Superior temporal gyrus (tissue), 1 donor: Measurements from ENCODE around the gene RBBP8NL.

ENCODE experiments used
- DNase-seq: peaks from one replicate; pipeline ENCODE4 v3.0.0-alpha.2; 2016; ENCODE audit errors: extremely low spot score

Gene RBBP8NL

GRCh38 chr20:62392621-62393334 is 34.6 kb downstream of the RBBP8NL start:
- DNase-seq = no peak

- no peak for DNase-seq
Measured at GRCh38 chr20:62392077-62392418, 35.3 kb downstream of the RBBP8NL start.

- no peak for DNase-seq
Measured at GRCh38 chr20:62391165-62392076, 35.9 kb downstream of the RBBP8NL start.

DNA sequence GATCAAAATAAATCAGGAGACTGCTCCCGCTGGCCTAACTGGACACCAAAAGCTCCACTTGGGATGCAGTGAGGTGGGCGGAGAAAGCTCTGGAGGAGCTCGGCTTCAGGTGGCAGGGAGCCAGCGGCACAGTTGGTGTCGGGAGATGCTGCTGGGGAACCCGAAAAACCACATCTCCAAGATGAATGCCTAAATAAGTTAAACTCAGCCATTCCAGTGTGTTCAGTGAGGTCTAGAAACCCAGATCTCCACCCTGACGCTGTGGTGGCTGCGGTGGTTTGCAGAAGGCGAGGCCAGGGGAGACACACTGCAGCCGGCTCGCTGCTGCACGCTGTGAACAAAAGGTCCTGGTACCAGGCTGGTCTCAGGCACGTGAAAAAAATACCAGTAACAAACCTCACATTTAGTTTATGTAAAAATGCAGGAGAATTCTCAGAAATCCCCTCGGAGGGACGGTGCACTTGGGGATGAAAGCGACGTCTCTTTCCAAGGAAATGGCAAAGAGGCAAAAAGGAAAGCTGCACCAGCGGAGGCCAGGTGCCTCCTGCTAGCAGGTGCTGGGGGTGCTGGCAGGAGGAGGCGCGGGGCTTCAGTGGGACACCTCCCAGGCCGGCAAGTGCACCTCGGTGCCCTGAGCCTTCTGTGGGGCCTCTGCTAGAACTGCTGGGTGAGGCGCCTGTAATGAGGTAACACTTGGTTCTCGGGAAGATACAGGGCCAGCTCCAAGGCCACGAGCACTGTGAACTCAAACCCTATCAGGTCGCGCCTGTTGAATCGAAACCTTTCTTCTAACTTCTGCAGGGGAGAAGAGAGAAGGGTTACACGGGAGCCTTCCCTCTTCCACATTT is 36.8 kb downstream of the RBBP8NL start:
- peak; percentile 63 for DNase-seq

DNA sequence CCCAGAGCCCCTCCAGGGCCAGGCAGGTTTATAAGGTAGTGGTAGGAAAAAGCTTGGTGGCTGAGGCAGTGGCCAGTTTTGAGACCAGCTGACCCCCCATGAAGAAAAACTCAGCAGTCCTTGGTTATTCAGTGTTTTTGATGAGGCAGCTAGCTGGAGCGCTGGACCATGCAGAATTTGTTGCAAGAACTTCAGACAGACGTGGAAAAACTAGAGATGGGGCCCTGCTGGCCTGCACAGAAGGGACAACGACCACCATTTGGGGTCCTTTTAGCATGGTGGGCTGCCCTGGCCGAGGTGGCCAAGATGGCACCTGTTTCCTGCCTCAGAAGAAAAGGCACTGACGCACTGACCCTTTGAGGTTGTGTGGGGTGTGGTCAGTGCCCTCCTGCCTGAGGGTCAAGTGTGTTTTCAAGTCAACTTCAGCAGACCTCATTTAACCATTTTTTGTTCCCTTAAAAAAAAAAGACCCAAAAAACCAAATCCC is 37.7 kb downstream of the RBBP8NL start:
- DNase-seq = no peak

DNA sequence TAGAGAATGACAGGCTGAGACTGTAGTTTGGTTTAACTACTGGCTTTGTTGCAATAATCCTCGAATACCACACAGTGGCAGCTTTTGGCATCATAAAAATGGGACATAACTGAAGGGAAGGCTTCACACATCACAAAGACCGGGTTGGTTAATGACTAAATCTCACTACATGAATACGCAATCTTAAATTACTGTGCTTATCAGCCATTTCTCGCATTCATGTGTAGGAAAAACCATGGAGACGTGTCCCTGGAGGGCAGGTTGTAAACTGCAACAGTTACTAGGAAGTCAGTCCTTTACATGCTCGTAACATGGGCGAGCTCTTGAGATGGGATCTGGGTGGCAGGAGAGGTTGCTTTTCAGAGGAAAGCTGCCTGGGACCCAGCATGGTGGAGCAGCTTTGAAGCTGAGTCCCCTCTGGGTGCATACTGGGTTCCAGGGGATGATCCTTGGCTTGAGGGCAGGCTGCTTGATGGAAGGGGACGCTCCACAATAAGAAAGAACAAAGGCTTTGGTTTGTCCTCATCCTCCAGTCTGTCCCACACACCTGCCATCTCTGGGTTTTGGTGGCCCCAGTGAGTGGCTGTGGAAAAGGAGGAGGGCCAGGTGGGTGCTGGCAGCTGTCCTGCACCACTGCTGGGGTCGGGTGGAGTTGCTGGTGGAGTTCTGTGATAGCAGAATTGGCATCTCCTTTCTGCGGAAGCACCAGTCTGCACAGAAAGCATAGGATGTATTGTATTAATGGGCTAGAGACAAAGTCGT is 38.3 kb downstream of the RBBP8NL start:
- no peak for DNase-seq

GRCh38 chr20:62387933-62388635 is 39.3 kb downstream of the RBBP8NL start:
- DNase-seq = no peak

- no peak for DNase-seq
Measured at GRCh38 chr20:62387219-62387913, 40.0 kb downstream of the RBBP8NL start.

DNA sequence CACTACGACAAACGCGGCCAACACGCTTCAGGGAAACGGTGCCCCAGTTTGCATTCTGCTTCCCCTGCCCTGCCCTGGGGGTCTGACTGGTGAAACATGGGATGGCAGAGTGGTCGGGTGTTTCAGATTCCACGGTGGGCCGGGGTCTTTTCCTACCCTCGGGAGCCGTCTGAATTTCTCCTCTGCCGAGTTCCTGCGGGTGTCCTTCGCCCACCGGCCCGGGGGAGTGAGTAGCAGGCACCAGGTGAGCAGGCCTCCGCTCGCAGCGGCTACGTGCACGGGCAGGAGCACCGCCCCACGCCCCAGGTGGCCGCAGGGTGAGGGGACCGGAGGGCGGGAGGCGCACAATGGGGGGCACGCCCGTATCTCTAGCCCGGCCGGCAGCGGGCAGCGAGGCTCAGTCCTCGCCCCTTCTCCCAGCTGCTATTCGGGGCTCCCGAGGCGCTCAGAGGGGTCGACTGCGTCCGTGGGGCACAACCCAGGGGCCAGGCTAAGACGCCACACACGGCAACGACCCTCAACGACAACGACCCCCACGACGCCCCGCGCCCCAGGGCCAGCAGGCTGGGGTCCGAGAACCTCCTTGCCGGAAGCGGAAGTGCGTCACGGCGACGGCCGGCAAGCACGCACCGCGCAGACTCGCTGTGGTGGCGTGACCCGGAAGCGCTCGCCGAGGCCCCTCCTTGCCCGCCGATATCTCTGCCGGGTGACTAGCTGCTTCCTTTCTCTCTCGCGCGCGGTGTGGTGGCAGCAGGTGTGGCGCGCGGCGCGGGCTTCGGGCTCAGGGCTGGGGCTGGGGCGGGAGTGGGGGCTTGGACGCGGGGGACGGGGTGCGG is 40.7 kb downstream of the RBBP8NL start, which contains the start of gene RPS21:
Gene RPS21, plus strand, starts transcription at position 721 of the 836 bp plus-strand sequence. CDS start 236 bp downstream, outside the sequence.
- peak; percentile 91 for DNase-seq

- peak; percentile 79 for DNase-seq
Measured at GRCh38 chr20:62382306-62383198, 44.8 kb downstream of the RBBP8NL start.

DNA sequence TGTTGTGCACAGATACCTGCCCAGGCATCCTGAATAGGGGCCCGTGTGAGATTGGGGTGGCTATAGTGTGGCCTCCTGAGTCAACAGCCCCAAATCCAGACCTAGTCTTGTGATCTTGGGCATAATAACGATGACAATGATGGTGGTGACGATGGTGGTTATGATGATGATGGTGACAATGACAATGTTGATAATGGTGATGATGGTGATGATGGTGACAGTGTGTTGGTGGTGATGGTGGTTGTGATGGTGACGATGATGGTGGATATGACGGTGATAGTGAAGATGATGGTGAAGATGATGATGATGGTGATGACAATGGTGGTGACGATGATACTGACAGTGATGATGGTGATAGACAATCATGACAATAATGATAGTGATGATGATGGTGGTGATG is 45.5 kb downstream of the RBBP8NL start:
- DNase-seq = no peak

- DNase-seq = no peak
Measured at GRCh38 chr20:62381202-62381797, 46.0 kb downstream of the RBBP8NL start.

DNA sequence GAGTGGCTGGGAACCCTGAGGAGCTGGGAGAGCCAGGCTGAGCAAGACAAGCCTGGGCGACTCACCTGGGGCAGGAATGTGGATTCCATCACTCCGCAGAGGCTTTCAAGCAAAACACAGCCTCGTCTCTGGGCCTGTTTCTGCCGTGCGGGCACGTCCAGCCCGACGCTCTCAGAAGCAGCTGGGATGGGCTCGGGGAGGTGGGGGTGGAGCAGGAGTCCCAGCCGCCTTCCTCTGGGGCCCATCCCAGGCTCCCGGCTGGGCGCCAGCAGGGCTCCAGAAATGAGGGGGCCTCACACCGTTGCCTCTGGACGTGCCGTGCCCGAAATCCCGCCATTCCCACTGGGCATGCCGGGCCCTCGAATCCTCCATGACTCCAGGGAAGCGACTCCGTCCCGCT is 49.1 kb downstream of the RBBP8NL start:
- no peak for DNase-seq

DNA sequence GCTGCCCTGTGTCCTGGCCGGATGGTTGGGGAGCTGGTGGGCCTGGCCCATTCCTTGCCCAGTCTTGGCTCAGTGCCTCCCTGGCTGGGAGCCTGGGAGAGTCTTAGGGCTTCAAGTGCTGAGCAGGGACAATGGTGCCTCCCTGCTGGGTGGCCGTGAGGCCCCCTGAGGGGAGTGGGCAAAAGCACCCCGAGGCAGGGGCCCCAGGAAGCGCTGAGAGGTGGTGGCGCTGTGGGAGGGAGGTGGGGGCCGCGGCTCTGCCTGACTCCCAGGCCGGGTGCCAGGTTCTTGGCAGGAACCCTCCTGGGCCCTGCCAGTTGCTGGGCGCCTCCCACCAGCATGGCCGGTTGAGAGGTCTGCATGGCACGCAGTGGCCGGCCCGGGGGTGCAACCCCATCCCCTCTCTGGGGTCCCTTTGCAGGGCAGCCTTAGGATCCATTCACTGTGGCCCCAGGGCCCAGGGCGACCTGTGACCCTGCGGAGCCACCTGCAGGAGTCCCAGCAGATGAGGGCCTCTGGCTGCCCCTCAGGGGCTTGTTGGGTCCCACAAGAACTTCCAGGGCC is 49.6 kb downstream of the RBBP8NL start:
- DNase-seq = no peak

GRCh38 chr20:62377064-62377461 is 50.3 kb downstream of the RBBP8NL start:
- no peak for DNase-seq

DNA sequence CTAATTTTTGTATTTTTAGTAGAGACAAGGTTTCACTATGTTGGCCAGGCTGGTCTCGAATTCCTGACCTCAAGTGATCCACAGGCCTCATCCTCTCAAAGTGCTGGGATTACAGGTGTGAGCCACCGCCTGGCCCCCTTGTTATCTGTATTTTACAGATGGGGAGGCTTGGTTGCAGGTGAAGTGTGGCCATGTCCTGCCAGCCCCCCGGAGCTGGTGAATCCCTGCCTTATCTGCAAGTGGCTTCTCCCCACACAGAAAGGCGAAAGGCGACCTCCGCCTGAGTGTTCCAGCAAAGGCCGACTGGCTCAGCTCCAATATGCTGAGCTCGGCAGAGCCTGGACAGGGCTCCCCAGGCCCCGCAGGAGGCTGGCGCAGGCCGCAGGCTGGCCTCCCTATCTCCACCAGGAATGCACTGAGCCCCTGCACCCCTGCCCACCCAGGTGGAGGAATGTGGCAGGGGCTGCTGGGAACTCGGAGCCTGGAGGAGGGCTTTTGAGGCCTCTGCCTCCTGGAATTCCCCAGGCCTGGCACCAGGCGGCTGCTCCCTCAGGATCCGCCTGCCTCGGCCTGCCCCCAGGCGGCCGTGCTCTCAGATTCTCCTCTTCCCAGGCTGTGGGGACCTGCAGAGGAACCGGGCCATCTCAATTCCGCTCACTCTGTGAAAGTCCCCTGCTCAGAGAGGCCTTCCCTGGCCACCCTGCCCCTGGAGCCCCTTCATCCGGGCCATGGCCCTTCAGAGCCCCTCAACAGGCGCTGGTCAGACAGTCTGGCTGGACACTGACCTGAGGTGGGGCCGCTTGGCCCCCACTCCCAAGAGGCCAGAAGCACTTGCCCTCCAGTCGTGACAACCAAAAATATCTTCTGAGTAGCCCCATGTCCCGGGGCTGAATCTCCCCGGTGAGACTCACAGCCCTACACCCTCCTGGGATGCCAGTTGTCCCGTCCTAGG is 51.0 kb downstream of the RBBP8NL start:
- DNase-seq = no peak
